Activated CD8-positive, alpha-beta memory T cell treated with anti-CD3 and anti-CD28 coated beads, Interleukin-2, amount 50 U/mL, for 1 hour (primary cell): ENCODE measurements around the gene RALGPS1.

Source experiments
- DNase-seq: peaks from one replicate; pipeline ENCODE4 v3.0.0-alpha.2; 2020; ENCODE audit errors: extremely low read depth

RALGPS1 gene

GRCh38 chr9:127098916-127099553 is 184.5 kb downstream of the RALGPS1 start:
- no peak for DNase-seq

DNA sequence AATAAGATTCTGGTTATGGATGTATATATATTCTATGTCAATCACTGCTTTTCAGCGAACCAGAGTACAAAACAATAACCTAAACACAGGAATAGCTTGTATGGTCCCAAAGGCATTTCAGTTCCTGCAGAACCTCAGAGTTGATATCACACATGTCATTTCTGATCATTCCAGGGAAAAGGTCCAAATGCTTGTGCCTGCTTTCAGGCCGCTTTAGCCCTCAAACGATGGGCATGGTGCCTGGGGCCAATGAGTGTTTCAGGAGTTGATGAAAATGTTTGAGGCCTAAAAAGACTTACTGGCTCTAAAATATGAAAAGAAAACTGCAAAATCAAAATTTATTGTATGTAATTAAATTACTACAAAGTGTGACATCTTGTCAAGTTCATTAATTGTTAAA is 185.1 kb downstream of the RALGPS1 start:
- no peak for DNase-seq

- DNase-seq = no peak
These were observed 187.6 kb downstream of the RALGPS1 start for GRCh38 chr9:127102176-127102575.

DNA sequence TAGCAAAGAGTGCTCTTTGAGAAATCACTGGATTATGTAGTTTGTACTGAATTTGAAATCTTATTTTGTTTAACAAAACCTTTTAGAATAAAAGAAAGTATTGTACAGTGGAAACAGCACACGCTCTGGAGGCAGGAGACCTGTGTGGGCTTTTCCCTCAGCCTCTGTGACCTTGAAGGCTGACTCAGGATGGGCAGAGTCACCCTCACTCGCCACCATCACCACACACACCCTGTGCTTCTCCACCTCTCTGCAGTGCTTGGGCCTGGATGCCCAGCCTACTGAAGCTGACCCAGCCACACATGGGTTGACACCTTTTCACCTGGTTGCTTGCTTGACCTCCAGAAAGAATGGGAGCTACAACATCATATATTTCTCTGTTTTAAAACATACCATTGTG is 188.2 kb downstream of the RALGPS1 start:
- no peak for DNase-seq

DNA sequence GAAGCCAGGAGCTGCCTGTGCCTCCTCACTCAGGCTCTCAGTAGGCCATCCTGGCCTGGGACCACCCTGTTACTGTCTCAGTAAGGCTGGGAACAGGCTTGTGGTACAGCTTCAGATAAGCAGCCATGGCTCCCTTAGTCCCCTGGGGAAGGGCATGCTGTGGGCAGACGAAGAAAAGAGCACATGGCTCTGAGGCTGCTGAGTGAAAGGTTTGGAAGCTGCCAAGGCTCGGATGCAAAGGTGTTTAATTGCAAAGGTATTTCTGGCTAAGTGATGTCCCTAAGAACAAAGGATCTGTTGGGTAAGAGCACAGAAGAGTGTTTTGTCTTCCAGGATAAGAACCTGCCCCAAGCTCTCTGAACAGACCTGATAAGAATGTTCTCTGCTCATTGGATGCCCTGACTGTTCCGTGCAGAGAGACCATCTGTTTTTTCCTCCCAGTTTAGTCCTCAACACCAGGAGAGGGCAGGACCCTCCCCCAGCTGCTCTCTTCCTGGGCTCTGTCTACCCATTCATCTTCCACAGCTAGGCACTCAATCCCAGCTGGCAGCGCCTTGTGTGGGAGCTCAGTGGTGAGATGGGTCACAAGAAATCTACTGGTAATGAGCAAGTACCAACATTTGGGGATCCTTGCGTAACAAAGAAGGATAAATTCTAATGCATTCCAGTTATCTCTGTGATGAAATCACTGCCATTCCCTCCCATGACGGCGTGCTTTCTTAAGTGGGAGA is 190.2 kb downstream of the RALGPS1 start:
- DNase-seq = no peak

DNA sequence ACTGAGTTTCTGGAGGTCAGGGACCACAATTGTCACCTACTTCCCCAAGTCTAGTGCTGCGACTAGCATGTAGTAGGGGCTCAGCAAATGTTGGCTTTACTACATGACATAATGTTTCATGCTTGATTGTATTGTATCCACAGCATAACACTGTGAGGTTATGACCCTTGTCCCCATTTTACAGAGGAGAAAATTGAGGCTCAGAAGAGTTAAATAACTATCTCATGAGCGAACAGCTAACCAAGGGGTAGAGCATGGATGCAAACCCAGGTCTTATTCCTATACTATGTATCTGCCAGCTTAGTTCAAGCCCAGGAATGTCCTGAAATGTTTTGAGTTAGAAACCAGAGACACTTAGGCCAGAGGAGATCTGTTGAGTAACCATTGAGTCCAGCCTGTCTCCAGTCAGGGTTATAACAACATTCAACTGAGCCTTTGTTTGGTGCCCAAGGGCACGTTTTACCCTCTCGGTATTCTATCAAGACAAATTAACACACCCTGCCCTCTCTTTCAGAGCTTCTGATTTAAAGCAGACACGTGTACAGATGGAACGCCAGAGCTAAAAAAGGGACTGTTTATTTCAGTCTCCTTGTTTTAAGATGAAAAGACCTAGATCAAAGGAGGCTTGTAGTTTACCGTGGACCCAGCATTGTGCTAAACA is 191.4 kb downstream of the RALGPS1 start:
- DNase-seq = no peak

- DNase-seq = no peak
These were observed 191.9 kb downstream of the RALGPS1 start for GRCh38 chr9:127106466-127106855.

DNA sequence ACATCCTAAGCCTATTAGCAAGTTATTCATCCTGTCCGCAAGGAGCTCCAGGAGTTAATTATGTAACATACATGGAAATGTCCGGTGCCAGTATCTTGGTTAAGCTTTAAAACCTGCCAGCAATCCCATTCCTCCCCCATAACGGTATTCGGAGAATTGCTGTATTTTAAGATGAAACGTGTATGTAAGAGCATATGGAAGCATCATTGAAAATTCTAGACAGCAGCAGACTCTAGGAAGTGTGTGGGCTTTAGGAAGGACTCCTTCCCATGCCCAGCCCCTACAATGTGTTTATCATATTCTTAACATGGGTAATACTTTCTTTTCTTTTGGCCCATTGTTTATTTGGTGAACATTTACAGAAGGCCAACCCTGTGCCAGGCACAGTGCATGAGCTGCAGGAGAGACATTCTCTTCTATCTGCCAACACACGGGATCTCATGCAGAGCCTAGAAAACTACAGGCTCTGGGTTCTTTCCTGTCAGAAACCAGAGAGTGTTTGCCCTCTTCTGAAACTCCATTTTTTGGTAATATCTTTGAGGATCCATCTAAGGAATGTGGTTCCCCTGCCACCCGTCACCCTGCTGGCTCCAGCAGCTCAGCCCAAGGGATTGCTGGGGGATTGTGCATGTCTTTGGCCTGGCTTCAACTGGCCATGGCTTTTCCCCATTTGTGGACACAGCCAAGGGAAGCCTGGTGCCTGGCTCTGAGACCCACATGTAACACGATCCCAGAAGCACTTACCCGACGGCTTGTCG is 192.8 kb downstream of the RALGPS1 start:
- DNase-seq = no peak

DNA sequence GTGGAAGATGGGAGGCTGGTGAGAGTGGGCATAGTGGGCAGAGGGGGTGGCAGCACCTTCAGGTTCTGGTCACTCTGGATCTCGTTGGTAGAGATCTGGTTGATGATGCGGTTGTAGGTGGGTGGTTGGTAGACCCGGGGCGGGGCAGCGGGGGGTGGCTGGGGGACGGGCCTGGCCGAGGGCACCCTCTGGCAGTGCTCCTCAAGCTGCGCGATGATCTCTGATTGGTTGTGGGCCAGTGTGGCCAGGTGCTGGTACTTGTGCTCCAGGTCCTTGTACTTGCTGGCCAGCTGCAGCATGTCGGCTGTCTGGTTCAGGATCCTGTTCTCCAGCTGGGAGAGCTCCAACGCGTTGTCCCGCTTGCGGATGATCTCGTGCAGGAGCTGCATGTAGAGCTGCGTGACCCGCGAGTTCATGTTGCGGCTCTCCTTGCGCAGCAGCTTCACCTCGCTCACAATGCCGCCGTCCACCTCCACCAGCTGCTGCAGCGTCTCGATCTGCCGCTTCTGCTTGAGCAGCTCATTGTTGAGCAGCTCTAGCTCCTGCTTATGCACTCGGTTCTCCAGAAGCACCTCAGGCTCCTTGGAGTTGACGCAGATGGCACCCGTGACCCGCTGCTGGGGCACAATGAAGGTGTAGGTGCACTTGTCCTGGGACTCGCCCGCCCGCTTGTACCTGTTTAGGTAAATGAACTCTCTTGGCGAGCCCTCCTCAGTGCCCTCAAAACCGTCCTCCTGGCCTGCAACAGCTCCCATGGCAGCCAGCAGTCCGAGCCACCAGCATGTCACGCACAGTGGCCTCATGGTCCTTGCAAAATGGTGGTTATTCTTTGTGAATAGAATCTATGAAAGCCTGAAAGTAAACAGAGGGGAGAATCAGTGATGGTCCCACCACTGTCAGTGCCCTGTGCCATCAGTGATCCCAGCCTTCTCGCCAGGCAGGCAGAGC is 193.6 kb downstream of the RALGPS1 start:
- no peak for DNase-seq

- DNase-seq = no peak
These were observed 194.7 kb downstream of the RALGPS1 start for GRCh38 chr9:127109212-127109711.

GRCh38 chr9:127112056-127112455 is 197.5 kb downstream of the RALGPS1 start:
- DNase-seq = no peak

- DNase-seq = no peak
These were observed 198.2 kb downstream of the RALGPS1 start for GRCh38 chr9:127112735-127113161.

DNA sequence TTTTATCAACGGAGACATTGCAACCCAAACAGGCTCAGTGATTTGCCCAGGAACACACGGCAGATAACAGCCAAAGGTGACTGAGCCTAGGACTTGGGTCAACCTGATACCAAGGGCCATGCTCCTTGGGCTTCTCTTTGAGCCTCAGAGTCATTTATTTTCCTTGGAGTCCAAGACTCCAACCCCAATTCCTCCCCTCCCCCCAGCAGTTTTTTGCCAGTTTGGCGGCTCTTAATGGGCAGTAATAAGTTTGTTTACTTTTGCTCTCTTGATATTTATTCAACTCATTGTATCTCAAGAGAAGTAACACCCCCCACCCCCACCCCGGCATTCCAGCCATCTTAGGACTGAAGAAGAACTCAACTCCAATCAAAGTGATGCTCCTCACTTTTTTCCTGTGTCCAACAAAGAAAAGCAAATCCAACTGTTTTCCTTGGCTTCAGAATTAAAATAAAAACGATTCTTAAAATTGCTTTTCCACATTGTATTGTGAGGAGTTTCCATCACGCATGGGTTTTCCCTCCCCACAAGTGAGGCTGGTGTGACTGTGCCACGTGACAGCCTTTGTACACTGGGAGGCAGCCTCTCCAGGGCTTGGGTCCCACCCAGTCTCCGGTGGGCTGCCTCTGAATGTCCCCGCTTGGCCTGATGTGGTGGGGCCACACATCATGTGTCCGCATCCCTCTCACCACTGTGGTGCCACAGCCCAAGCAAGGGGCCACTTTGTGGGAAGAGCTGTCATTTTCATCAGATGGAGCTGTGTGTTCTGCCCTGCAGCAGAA is 198.8 kb downstream of the RALGPS1 start:
- DNase-seq = no peak

DNA sequence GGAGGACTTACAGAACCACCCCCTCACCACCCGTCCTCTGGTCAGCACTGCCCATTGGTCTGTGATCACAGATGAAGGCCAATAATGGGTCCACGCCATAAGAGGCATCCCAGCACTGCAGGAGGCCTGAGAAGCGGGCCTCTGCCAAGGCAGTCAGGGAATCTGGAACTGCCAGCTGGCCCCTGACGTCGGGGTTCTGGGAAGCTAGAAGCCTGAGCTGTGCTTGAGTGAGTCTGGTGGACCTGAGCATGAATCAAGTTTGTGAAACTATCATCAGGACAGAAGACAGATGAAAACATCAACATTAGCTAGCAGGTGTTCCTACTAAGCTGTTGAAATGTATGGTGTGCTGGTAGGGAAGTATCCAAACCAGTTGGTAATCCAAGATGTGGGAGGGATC is 200.0 kb downstream of the RALGPS1 start:
- no peak for DNase-seq

DNA sequence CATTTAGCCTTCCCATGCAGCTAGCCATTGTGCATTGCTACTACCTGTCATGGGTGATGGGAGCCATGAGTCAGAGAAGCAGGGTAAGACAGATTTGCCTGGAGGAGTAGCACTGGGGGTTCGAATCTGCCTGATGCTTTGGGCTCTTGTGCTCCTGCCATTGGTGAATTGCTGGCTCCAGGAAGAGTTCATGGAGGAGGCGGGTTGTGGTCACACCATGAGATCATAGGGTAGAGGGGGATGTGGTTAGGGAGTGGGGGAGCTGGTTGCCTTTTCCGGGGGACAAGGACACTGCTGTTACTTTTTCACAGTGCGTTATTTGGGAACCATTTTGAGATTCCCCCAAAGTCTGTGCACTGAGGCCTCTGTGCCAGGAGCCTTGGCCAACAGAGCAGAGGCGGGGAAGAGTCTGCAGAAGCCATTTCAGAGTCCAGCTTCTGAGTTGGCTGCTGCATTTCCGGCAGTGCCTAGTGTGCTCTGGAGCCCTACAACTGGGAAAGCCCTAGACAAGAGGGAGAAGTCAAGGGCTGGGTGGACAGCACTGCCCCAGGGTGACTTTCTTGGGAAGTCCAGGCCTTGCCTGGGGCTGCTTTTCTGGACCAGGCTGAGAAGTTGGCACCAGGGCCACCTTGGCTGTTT is 201.6 kb downstream of the RALGPS1 start:
- no peak for DNase-seq

GRCh38 chr9:127116957-127117356 is 202.4 kb downstream of the RALGPS1 start:
- no peak for DNase-seq

GRCh38 chr9:127117801-127118200 is 203.2 kb downstream of the RALGPS1 start:
- DNase-seq = no peak

DNA sequence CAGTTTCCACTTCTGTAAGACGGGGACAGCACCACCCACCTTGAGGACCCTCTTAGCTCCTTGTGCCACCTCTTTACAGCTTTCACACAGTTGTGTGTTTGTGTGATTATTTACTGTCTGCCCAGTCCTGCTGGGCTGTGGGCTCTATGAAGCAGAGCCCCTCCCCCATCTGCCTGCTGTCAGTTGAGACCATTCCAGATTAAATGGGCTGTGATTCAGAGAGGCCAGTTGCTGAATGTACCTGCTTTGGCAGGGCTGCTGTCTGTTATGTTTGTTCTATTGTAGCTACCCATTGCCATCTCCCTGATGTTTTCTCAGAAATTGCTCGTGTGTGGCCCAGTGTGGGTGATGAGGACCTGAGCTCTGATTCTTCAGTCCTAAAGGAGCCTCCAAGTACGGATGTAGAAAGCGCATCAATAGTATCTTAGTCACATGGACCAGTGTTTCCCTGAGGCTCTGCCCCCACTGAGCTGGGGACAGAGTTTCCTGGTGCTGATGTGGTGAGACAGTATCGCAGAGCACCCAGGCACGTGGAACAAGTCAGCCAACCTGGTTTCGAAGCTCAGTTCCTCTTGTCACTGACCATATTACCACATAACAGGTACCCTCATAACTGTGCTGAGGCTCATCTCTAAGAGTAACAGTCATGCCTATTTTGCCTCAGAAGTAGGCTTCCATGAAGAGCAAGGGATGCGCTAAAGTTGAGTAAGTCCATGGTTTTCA is 204.2 kb downstream of the RALGPS1 start:
- DNase-seq = no peak

DNA sequence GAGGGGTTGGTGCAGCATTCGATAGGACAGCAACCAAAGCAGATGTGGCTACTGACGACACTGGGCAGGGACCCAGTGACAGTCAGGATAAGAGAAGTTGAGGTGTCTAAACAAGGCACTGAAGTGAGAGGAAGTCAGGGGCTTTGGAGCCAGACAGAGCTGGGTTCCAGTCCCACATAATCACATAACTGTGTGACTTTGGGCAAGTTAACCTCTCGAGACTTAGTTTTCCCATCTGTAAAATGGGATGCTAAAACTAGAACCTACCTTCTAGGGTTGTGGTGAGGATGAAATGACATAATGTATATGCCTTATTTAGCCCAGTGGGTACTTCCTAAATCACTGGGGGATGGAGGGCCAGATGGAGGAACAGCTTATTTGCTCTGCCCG is 204.7 kb downstream of the RALGPS1 start:
- DNase-seq = no peak
